HL-60 (cell line): ENCODE measurements around the gene SPOCK2.

Experiments used
- DNase-seq, 2 experiments: peaks; one replicate each; pipeline ENCODE4 v3.0.0-alpha.2; 2010 to 2020; ENCODE audit warnings: low read depth in 1 of 2, low spot score in 1 of 2
- H3K27ac ChIP-seq: fragments of 250-450 bp; sonication (Bioruptor Pico); replicated peaks from 2 replicates; pipeline ENCODE4 v1.5.1; 2020; ENCODE audit warnings: mild to moderate bottlenecking, moderate library complexity
- H3K27me3 ChIP-seq: fragments of 250-450 bp; sonication (Bioruptor Pico); 2 replicates; pipeline ENCODE4 v1.5.1; 2021; ENCODE audit warnings: mild to moderate bottlenecking, moderate library complexity; ENCODE audit not compliant: insufficient read depth, poor library complexity, severe bottlenecking
- H3K4me3 ChIP-seq: replicated peaks from 2 replicates; pipeline ENCODE4 v1.5.1; 2011; ENCODE audit warnings: mild to moderate bottlenecking, control low read depth, low read length; ENCODE audit not compliant: insufficient read depth
- CTCF ChIP-seq: IDR thresholded peaks from one replicate; pipeline ENCODE4 v1.5.1; 2011; ENCODE audit warnings: low read length, control low read depth, inconsistent platforms; ENCODE audit not compliant: insufficient read depth
- GABPA ChIP-seq: IDR thresholded peaks from 2 replicates; pipeline ENCODE4 v1.6.1; 2012; ENCODE audit warnings: low read depth
- POLR2AphosphoS5 ChIP-seq: IDR thresholded peaks from 2 replicates; pipeline ENCODE4 v1.6.1; 2012; ENCODE audit warnings: low read depth
- REST ChIP-seq: IDR thresholded peaks from 2 replicates; pipeline ENCODE4 v1.6.1; 2012; ENCODE audit warnings: low read depth; ENCODE audit not compliant: insufficient replicate concordance
- SPI1 ChIP-seq: IDR thresholded peaks from 2 replicates; pipeline ENCODE4 v1.6.1; 2012; ENCODE audit warnings: low read depth, mild to moderate bottlenecking, borderline replicate concordance

SPOCK2 gene

DNA sequence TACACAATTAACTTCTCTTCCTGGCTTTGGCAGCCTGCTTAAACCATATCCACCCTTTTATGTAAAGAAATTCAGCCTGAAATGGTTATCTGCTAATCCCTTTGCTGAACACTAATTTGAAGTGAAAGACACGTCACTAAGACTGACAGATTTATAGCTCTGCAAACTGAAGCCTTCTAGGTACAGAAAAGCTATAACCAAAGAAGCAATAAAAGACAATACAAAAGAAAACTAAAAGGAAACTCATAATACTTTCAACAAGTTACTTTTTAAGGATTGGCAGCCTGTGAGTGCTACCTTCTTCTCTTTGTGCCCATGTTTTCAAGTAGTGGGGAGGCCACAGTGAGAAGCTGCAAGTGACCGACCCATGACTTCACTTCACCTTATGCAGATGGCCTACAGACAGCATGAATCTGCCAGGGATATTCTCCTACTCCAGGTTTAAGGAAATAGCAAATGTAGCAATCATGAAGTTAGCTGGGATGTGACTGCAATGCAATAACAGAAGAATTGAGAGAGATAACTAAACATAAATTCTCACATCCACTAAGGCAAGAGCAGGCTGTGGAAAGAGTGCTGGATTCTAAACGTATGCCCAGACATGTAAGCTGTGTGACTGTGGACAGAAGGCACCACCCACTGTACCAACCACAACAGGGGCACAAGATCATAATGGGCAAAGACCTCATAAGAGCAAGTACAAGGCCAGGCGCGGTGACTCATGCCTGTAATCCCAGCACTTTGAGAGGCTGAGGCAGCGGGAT, 10.7 kb upstream of the SPOCK2 start:
- no peaks in the 10 kb centered on the region for H3K27me3 ChIP-seq
- H3K4me3 ChIP-seq: no peak overlapping the region
- H3K27ac ChIP-seq: no peak overlapping the region
- DNase-seq: no peak
- no peak for TF ChIP-seq CTCF
- TF ChIP-seq POLR2AphosphoS5: no peak
- TF ChIP-seq REST: no peak
- no peak for TF ChIP-seq SPI1
- TF ChIP-seq GABPA: no peak

- Histone ChIP-seq H3K27ac (no peak overlapping the region), H3K27me3 (no peaks in the 10 kb centered on the region), H3K4me3 (no peak overlapping the region)
- TF ChIP-seq POLR2AphosphoS5: no peak
- no peak for TF ChIP-seq GABPA
- no peak for TF ChIP-seq SPI1
- TF ChIP-seq REST: no peak
- TF ChIP-seq CTCF: no peak
- no peak for DNase-seq
Measured at GRCh38 chr10:72098301-72098835, 10.0 kb upstream of the SPOCK2 start.

GRCh38 chr10:72097448-72098300, 9.3 kb upstream of the SPOCK2 start:
- Histone ChIP-seq H3K27me3 (no peaks in the 10 kb centered on the region), H3K4me3 (no peak overlapping the region), H3K27ac (no peak overlapping the region)
- DNase-seq: no peak
- TF ChIP-seq REST: no peak
- TF ChIP-seq SPI1: no peak
- TF ChIP-seq CTCF: no peak
- no peak for TF ChIP-seq POLR2AphosphoS5
- TF ChIP-seq GABPA: no peak
